ENCODE data around the gene BABAM2. TPM values are rescaled to one million over a fixed set of nuclear protein-coding genes. Genes with fewer than 3 reads are reported as not detected.

BABAM2 gene
- total RNA-seq, 1 donor from 2014 or later, result 28.5 TPM

- Histone ChIP-seq H3K79me2 (ENCODE audit: insufficient read depth, low read length) (no peaks in the 10 kb centered on the region), H3K27me3 (ENCODE audit: insufficient read depth, low read length) (no peaks in the 10 kb centered on the region), H4K20me1 (ENCODE audit: insufficient read depth, low read length) (no peaks in the 10 kb centered on the region), H3K4me2 (ENCODE audit: low read length) (no peak overlapping the region), H3K9ac (ENCODE audit: low read length) (no peak overlapping the region), H3K4me3 (ENCODE audit: insufficient read depth, low read depth, low read length) (no peak overlapping the region), H3K9me3 (ENCODE audit: insufficient read depth, low read depth, low read length) (no peaks in the 10 kb centered on the region), H2AFZ (ENCODE audit: low read depth, low read length) (no peak overlapping the region), H3K36me3 (ENCODE audit: insufficient read depth, low read length) (no peaks in the 10 kb centered on the region), H3K27ac (ENCODE audit: low read depth, low read length) (no peak overlapping the region), H3K4me1 (ENCODE audit: insufficient read depth, low read length) (peaks cover 38% of the 10 kb centered on the region)
- TF ChIP-seq EZH2 (IDR thresholded peaks at IDR 0.05; ENCODE audit: insufficient read depth, low read length) (no peak), CTCF (IDR thresholded peaks at IDR 0.05; ENCODE audit: insufficient read depth, low read depth, low read length) (no peak)
- H3K4me1 Mint-ChIP-seq (ENCODE audit: low read depth, unreplicated experiment), result peaks cover 32% of the 10 kb centered on the region
- no peaks in the 10 kb centered on the region for H3K36me3 Mint-ChIP-seq (ENCODE audit: low read depth, unreplicated experiment)
- H3K27ac Mint-ChIP-seq (ENCODE audit: unreplicated experiment), result peak overlapping the region; percentile 42
- no peaks in the 10 kb centered on the region for H3K9me3 Mint-ChIP-seq (ENCODE audit: unreplicated experiment)
- FAIRE-seq, result no peak
- no peaks in the 10 kb centered on the region for H3K27me3 Mint-ChIP-seq (ENCODE audit: low read depth, unreplicated experiment)
- DNase-seq (ENCODE audit: low read depth), result no peak
- no peak overlapping the region for H3K4me3 Mint-ChIP-seq (ENCODE audit: unreplicated experiment)
These were observed 406.4 kb downstream of the BABAM2 start for GRCh38 chr2:28296904-28297303.

GRCh38 chr2:28297531-28297930 lies 407.0 kb downstream of the BABAM2 start:
- Histone ChIP-seq H2AFZ (ENCODE audit: low read depth, low read length) (no peak overlapping the region), H3K36me3 (ENCODE audit: insufficient read depth, low read length) (no peaks in the 10 kb centered on the region), H3K4me2 (ENCODE audit: low read length) (no peak overlapping the region), H3K79me2 (ENCODE audit: insufficient read depth, low read length) (no peaks in the 10 kb centered on the region), H3K27me3 (ENCODE audit: insufficient read depth, low read length) (no peaks in the 10 kb centered on the region), H3K9ac (ENCODE audit: low read length) (no peak overlapping the region), H3K4me1 (ENCODE audit: insufficient read depth, low read length) (peaks cover 33% of the 10 kb centered on the region), H3K9me3 (ENCODE audit: insufficient read depth, low read depth, low read length) (no peaks in the 10 kb centered on the region), H3K27ac (ENCODE audit: low read depth, low read length) (no peak overlapping the region), H4K20me1 (ENCODE audit: insufficient read depth, low read length) (no peaks in the 10 kb centered on the region), H3K4me3 (ENCODE audit: insufficient read depth, low read depth, low read length) (no peak overlapping the region)
- Mint-ChIP-seq H3K4me3 (ENCODE audit: unreplicated experiment) (no peak overlapping the region), H3K4me1 (ENCODE audit: low read depth, unreplicated experiment) (peaks cover 28% of the 10 kb centered on the region), H3K36me3 (ENCODE audit: low read depth, unreplicated experiment) (no peaks in the 10 kb centered on the region), H3K27ac (ENCODE audit: unreplicated experiment) (no peak overlapping the region), H3K9me3 (ENCODE audit: unreplicated experiment) (no peaks in the 10 kb centered on the region), H3K27me3 (ENCODE audit: low read depth, unreplicated experiment) (no peaks in the 10 kb centered on the region)
- no peak for FAIRE-seq
- TF ChIP-seq EZH2 (IDR thresholded peaks at IDR 0.05; ENCODE audit: insufficient read depth, low read length), result no peak
- no peak for TF ChIP-seq CTCF (IDR thresholded peaks at IDR 0.05; ENCODE audit: insufficient read depth, low read depth, low read length)
- no peak for DNase-seq (ENCODE audit: low read depth)

GRCh38 chr2:28298406-28298805 lies 407.9 kb downstream of the BABAM2 start:
- H4K20me1 ChIP-seq (ENCODE audit: insufficient read depth, low read length), result no peaks in the 10 kb centered on the region
- no peak for DNase-seq (ENCODE audit: low read depth)
- H3K9ac ChIP-seq (ENCODE audit: low read length), result no peak overlapping the region
- H3K9me3 Mint-ChIP-seq (ENCODE audit: unreplicated experiment), result no peaks in the 10 kb centered on the region
- TF ChIP-seq CTCF (IDR thresholded peaks at IDR 0.05; ENCODE audit: insufficient read depth, low read depth, low read length) (no peak), EZH2 (IDR thresholded peaks at IDR 0.05; ENCODE audit: insufficient read depth, low read length) (no peak)
- H3K9me3 ChIP-seq (ENCODE audit: insufficient read depth, low read depth, low read length), result no peaks in the 10 kb centered on the region
- H3K4me3 Mint-ChIP-seq (ENCODE audit: unreplicated experiment), result no peak overlapping the region
- H3K27ac ChIP-seq (ENCODE audit: low read depth, low read length), result no peak overlapping the region
- peaks cover 19% of the 10 kb centered on the region for H3K4me1 Mint-ChIP-seq (ENCODE audit: low read depth, unreplicated experiment)
- no peak overlapping the region for H2AFZ ChIP-seq (ENCODE audit: low read depth, low read length)
- no peaks in the 10 kb centered on the region for H3K36me3 ChIP-seq (ENCODE audit: insufficient read depth, low read length)
- H3K79me2 ChIP-seq (ENCODE audit: insufficient read depth, low read length), result no peaks in the 10 kb centered on the region
- H3K4me3 ChIP-seq (ENCODE audit: insufficient read depth, low read depth, low read length), result no peak overlapping the region
- no peaks in the 10 kb centered on the region for H3K27me3 ChIP-seq (ENCODE audit: insufficient read depth, low read length)
- no peaks in the 10 kb centered on the region for H3K27me3 Mint-ChIP-seq (ENCODE audit: low read depth, unreplicated experiment)
- H3K4me2 ChIP-seq (ENCODE audit: low read length), result no peak overlapping the region
- no peaks in the 10 kb centered on the region for H3K36me3 Mint-ChIP-seq (ENCODE audit: low read depth, unreplicated experiment)
- FAIRE-seq, result no peak
- H3K4me1 ChIP-seq (ENCODE audit: insufficient read depth, low read length), result peaks cover 24% of the 10 kb centered on the region
- H3K27ac Mint-ChIP-seq (ENCODE audit: unreplicated experiment), result no peak overlapping the region
